HG02763 (cell line): ENCODE measurements around the gene DOK5.

ENCODE experiments used
- ATAC-seq: cut with Tn5 transposase; IDR thresholded peaks from one replicate; pipeline ENCODE4 v1.9.1; 2021; ENCODE audit warnings: mild to moderate bottlenecking, moderate library complexity; ENCODE audit not compliant: unreplicated experiment

DOK5 gene

GRCh38 chr20:54555150-54555549 lies 79.8 kb downstream of the DOK5 start:
- no peak for ATAC-seq

GRCh38 chr20:54556406-54556805 lies 81.0 kb downstream of the DOK5 start:
- no peak for ATAC-seq

- ATAC-seq = no peak
Observed at GRCh38 chr20:54557806-54558590, 82.6 kb downstream of the DOK5 start.

- ATAC-seq = no peak
Observed at GRCh38 chr20:54559890-54560289, 84.5 kb downstream of the DOK5 start.

- no peak for ATAC-seq
Observed at GRCh38 chr20:54560357-54560756, 85.0 kb downstream of the DOK5 start.

GRCh38 chr20:54565255-54565654 lies 89.9 kb downstream of the DOK5 start:
- ATAC-seq = no peak

- no peak for ATAC-seq
Observed at GRCh38 chr20:54566031-54566688, 90.8 kb downstream of the DOK5 start.

GRCh38 chr20:54570561-54570960 lies 95.2 kb downstream of the DOK5 start:
- no peak for ATAC-seq

GRCh38 chr20:54572665-54573435 lies 97.5 kb downstream of the DOK5 start:
- ATAC-seq = no peak

- no peak for ATAC-seq
Observed at GRCh38 chr20:54573838-54574237, 98.4 kb downstream of the DOK5 start.

GRCh38 chr20:54576518-54576917 lies 101.1 kb downstream of the DOK5 start:
- no peak for ATAC-seq

- no peak for ATAC-seq
Observed at GRCh38 chr20:54577637-54578036, 102.2 kb downstream of the DOK5 start.

- no peak for ATAC-seq
Observed at GRCh38 chr20:54585217-54585616, 109.8 kb downstream of the DOK5 start.

- no peak for ATAC-seq
Observed at GRCh38 chr20:54587408-54587807, 112.0 kb downstream of the DOK5 start.

GRCh38 chr20:54589402-54590030 lies 114.1 kb downstream of the DOK5 start:
- ATAC-seq = no peak

GRCh38 chr20:54590856-54591255 lies 115.5 kb downstream of the DOK5 start:
- ATAC-seq = no peak

- no peak for ATAC-seq
Observed at GRCh38 chr20:54596651-54597050, 121.3 kb downstream of the DOK5 start.

GRCh38 chr20:54598352-54598751 lies 123.0 kb downstream of the DOK5 start:
- no peak for ATAC-seq

- no peak for ATAC-seq
Observed at GRCh38 chr20:54600634-54601033, 125.2 kb downstream of the DOK5 start.

- ATAC-seq = no peak
Observed at GRCh38 chr20:54601831-54602515, 126.6 kb downstream of the DOK5 start.

GRCh38 chr20:54605319-54605718 lies 129.9 kb downstream of the DOK5 start:
- ATAC-seq = no peak
